ENCODE data around the gene PPFIA2. TPM values are rescaled to one million over a fixed set of nuclear protein-coding genes. Genes with fewer than 3 reads are reported as not detected.

Gene PPFIA2
- polyA plus RNA-seq, 1 of the 3 experiments (the other 2 are of a cell fraction): not detected

DNA sequence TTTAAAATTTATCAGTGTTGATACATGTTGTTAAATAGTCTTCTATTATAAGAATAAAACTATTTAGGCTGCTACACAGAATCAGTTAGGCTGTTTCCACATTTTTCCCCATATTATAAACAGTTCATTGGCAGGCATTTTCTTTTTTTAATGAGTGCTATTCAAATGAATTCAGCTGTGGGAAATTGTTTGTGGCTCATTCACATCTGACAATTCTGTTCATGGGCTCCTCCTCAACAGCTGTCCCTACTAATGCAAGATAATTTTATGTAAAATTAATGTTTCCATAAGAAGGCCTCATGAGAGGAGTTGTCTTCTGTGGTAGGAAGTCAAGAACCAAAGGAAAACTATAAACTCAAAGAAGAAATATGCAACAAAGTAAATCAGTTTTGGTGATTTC, 218.0 kb downstream of the PPFIA2 start:
- Histone ChIP-seq H3F3A (replicated peaks; ENCODE audit: insufficient read depth) (no peaks in the 10 kb centered on the region), H3K9me2 (no peaks in the 10 kb centered on the region), H3K79me2 (ENCODE audit: insufficient read depth) (no peaks in the 10 kb centered on the region), H3K4me3 (ENCODE audit: low read depth in 2 of 2, low read length in 1 of 2) (no peak overlapping the region), H3K36me3 (replicated peaks in 1 of 2; ENCODE audit: control insufficient read depth in 1 of 2, insufficient read depth in 2 of 2, low read length in 1 of 2) (no peaks in the 10 kb centered on the region), H3K4me2 (no peak overlapping the region), H3K9me3 (no peaks in the 10 kb centered on the region), H4K20me1 (ENCODE audit: insufficient read depth) (no peaks in the 10 kb centered on the region), H2AFZ (ENCODE audit: low read depth) (no peak overlapping the region), H3K4me1 (ENCODE audit: control insufficient read depth in 1 of 2, insufficient read depth in 2 of 2, low read depth in 1 of 2, low read length in 1 of 2) (no peaks in the 10 kb centered on the region), H3K27ac (ENCODE audit: low read depth in 2 of 2, low read length in 1 of 2) (no peak overlapping the region), H3K9ac (no peak overlapping the region), H3K27me3 (ENCODE audit: insufficient read depth) (no peaks in the 10 kb centered on the region)
- DNase-seq: no peak
- POLR2A ChIA-PET: no interaction called here
- TF ChIP-seq ELF1 (IDR thresholded peaks at IDR 0.05) (no peak), PBX3 (IDR thresholded peaks at IDR 0.05) (no peak), USF2 (IDR thresholded peaks at IDR 0.05; ENCODE audit: borderline replicate concordance, low read depth, low read length) (no peak), GATA2 (CRISPR knock-in tag; IDR thresholded peaks at IDR 0.05) (no peak), EP300 (IDR thresholded peaks at IDR 0.05; ENCODE audit: borderline replicate concordance in 1 of 2, low read depth in 1 of 2, low read length in 1 of 2) (no peak), FOXJ3 (CRISPR knock-in tag; IDR thresholded peaks at IDR 0.05) (no peak), YY1 (IDR thresholded peaks at IDR 0.05; ENCODE audit: low read depth) (no peak), USF1 (IDR thresholded peaks at IDR 0.05; ENCODE audit: borderline replicate concordance, low read depth) (no peak), FOXM1 (IDR thresholded peaks at IDR 0.05; ENCODE audit: low read depth) (no peak), FOSL2 (IDR thresholded peaks at IDR 0.05; ENCODE audit: borderline replicate concordance, low read depth) (no peak), TCF12 (IDR thresholded peaks at IDR 0.05) (no peak), GABPA (IDR thresholded peaks at IDR 0.05; ENCODE audit: low read depth) (no peak), SIN3A (IDR thresholded peaks at IDR 0.05; ENCODE audit: borderline replicate concordance, low read depth, low read length) (no peak), RAD21 (IDR thresholded peaks at IDR 0.05; ENCODE audit: low read length) (no peak), EZH2phosphoT487 (IDR thresholded peaks at IDR 0.05; ENCODE audit: borderline replicate concordance, low read depth) (no peak)
- TF ChIP-seq, protein P1, sequence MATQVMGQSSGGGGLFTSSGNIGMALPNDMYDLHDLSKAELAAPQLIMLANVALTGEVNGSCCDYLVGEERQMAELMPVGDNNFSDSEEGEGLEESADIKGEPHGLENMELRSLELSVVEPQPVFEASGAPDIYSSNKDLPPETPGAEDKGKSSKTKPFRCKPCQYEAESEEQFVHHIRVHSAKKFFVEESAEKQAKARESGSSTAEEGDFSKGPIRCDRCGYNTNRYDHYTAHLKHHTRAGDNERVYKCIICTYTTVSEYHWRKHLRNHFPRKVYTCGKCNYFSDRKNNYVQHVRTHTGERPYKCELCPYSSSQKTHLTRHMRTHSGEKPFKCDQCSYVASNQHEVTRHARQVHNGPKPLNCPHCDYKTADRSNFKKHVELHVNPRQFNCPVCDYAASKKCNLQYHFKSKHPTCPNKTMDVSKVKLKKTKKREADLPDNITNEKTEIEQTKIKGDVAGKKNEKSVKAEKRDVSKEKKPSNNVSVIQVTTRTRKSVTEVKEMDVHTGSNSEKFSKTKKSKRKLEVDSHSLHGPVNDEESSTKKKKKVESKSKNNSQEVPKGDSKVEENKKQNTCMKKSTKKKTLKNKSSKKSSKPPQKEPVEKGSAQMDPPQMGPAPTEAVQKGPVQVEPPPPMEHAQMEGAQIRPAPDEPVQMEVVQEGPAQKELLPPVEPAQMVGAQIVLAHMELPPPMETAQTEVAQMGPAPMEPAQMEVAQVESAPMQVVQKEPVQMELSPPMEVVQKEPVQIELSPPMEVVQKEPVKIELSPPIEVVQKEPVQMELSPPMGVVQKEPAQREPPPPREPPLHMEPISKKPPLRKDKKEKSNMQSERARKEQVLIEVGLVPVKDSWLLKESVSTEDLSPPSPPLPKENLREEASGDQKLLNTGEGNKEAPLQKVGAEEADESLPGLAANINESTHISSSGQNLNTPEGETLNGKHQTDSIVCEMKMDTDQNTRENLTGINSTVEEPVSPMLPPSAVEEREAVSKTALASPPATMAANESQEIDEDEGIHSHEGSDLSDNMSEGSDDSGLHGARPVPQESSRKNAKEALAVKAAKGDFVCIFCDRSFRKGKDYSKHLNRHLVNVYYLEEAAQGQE (IDR thresholded peaks at IDR 0.05; ENCODE audit: low read depth, low read length): no peak
- CTCF ChIA-PET: no interaction called here
